ENCODE measurements around the gene FSTL5.

FSTL5 gene

GRCh38 chr4:161822174-161822573, 341.6 kb downstream of the FSTL5 start:
- TF ChIP-seq CTCF (IDR thresholded peaks at IDR 0.05; ENCODE audit: low read depth, low read length), result no peak
- DNase-seq (ENCODE audit: extremely low read depth, low read depth), result no peak

DNA sequence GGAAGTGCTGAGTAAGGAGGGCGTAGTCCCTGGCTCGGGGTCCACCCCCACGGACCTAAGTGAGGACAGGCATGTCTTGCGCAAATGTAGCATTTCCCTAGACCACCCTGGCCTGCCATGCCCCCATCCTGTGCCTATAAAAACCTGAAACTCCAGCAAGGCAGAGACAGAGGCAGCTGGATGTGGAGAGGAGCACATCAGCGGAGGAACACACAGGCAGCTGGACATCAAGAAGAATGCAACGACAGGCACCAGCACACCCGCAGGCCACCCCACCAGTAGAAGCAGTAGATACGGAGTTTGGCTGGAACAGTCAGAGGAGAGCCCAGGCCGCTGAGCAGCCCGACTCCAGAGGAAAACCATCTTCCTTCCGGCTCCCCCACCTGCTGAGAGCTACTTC, 345.9 kb downstream of the FSTL5 start:
- no peak for DNase-seq (ENCODE audit: extremely low read depth, low read depth)

GRCh38 chr4:161816958-161817357, 346.8 kb downstream of the FSTL5 start:
- DNase-seq (ENCODE audit: extremely low read depth, low read depth), result no peak
- TF ChIP-seq CTCF (IDR thresholded peaks at IDR 0.05; ENCODE audit: low read depth, low read length), result no peak

More for the DNA sequence above, 345.9 kb downstream of the FSTL5 start:
- TF ChIP-seq CTCF (IDR thresholded peaks at IDR 0.05; ENCODE audit: low read depth, low read length), result no peak

DNA sequence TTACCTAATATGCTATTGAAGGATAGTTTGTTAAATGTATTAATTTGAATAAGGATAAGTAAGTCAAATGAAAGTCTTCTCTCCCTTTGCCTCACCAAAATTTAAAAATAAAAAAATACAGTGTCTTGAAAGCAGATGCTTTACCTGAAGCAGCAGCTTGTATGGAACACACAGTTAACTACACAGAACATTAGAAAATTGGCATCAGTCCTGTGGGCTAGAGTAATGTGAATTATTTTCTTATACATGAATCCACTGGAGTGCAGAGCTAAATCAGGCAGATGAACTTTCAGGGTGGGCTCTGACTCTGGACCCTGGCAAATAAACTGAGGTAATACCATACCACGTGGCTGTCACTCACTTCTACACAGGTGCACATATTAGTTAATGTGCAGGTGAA, 348.0 kb downstream of the FSTL5 start:
- no peak for TF ChIP-seq CTCF (IDR thresholded peaks at IDR 0.05; ENCODE audit: low read depth, low read length)
- DNase-seq (ENCODE audit: extremely low read depth, low read depth), result no peak

DNA sequence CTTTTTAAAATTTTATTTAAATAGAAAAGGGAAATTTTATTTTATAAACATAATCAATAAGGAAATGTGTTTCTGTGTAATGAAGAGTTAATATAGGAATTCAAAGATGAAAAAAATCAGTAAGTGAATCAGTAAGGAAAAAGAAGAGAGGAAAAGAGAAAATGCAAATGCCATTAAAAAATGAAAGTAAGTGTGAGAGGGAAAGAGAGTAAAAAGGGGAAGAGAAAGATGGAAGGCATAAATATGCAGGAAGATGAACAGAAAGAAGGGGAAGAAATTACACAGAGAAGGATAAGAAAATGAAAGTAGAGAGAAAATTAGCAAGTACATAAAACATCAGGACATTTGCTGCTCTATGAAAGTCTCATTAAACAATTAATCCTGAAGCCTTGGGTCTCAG, 349.9 kb downstream of the FSTL5 start:
- no peak for TF ChIP-seq CTCF (IDR thresholded peaks at IDR 0.05; ENCODE audit: low read depth, low read length)
- DNase-seq (ENCODE audit: extremely low read depth, low read depth), result no peak

GRCh38 chr4:161813389-161813788, 350.4 kb downstream of the FSTL5 start:
- TF ChIP-seq CTCF (IDR thresholded peaks at IDR 0.05; ENCODE audit: low read depth, low read length), result no peak
- no peak for DNase-seq (ENCODE audit: extremely low read depth, low read depth)

- TF ChIP-seq CTCF (IDR thresholded peaks at IDR 0.05; ENCODE audit: low read depth, low read length), result no peak
- DNase-seq (ENCODE audit: extremely low read depth, low read depth), result no peak
These were observed 360.6 kb downstream of the FSTL5 start for GRCh38 chr4:161803171-161803570.
